SK-N-SH treated with all-trans-retinoic acid at 6 μM for 48 hours (cell line): Measurements from ENCODE around the gene RIN3.

Experiments
- BACH2 ChIP-seq: fragments of 250-450 bp; sonication (Bioruptor Pico); IDR thresholded peaks from 2 replicates; pipeline ENCODE4 v1.9.0; 2021; ENCODE audit warnings: mild to moderate bottlenecking, borderline replicate concordance
- CREB5 ChIP-seq: fragments of 250-450 bp; sonication (Bioruptor Pico); IDR thresholded peaks from 2 replicates; pipeline ENCODE4 v1.5.1; 2020; ENCODE audit warnings: low read depth, mild to moderate bottlenecking, moderate library complexity
- ESRRG ChIP-seq: fragments of 250-450 bp; sonication (Bioruptor Pico); IDR thresholded peaks from 2 replicates; pipeline ENCODE4 v1.6.1; 2021; ENCODE audit warnings: mild to moderate bottlenecking
- ISL1 ChIP-seq: fragments of 250-450 bp; sonication (Bioruptor Pico); IDR thresholded peaks from 2 replicates; pipeline ENCODE4 v2.1.2; 2022; ENCODE audit warnings: mild to moderate bottlenecking, moderate library complexity
- RARB ChIP-seq: fragments of 250-450 bp; sonication (Bioruptor Pico); IDR thresholded peaks from 2 replicates; pipeline ENCODE4 v1.8.0; 2021; ENCODE audit warnings: mild to moderate bottlenecking, moderate library complexity
- TOX ChIP-seq: fragments of 250-450 bp; sonication (Bioruptor Pico); IDR thresholded peaks from 2 replicates; pipeline ENCODE4 v1.8.0; 2021; ENCODE audit warnings: mild to moderate bottlenecking, moderate library complexity, borderline replicate concordance
- ZFP3 ChIP-seq: fragments of 250-450 bp; sonication (Bioruptor Pico); IDR thresholded peaks from 2 replicates; pipeline ENCODE4 v1.5.0; 2020; ENCODE audit warnings: mild to moderate bottlenecking, moderate library complexity
- ZFP30 ChIP-seq: fragments of 450-650 bp; formaldehyde crosslinking; IDR thresholded peaks from 2 replicates; pipeline ENCODE4 v1.5.0; 2022; ENCODE audit warnings: mild to moderate bottlenecking, moderate library complexity
- ZNF70 ChIP-seq: fragments of 450-650 bp; formaldehyde crosslinking; IDR thresholded peaks from 2 replicates; pipeline ENCODE4 v1.5.0; 2020; ENCODE audit warnings: mild to moderate bottlenecking, moderate library complexity
- TF ChIP-seq, protein P1 (sequence below): fragments of 250-450 bp; sonication (Bioruptor Pico); IDR thresholded peaks from 2 replicates; pipeline ENCODE4 v1.8.0; 2021; ENCODE audit warnings: low read depth, mild to moderate bottlenecking, moderate library complexity, borderline replicate concordance
- TF ChIP-seq, protein P2 (sequence below): fragments of 250-450 bp; sonication (Bioruptor Pico); IDR thresholded peaks from 2 replicates; pipeline ENCODE4 v1.8.0; 2020; ENCODE audit warnings: mild to moderate bottlenecking, moderate library complexity, borderline replicate concordance

DNA sequence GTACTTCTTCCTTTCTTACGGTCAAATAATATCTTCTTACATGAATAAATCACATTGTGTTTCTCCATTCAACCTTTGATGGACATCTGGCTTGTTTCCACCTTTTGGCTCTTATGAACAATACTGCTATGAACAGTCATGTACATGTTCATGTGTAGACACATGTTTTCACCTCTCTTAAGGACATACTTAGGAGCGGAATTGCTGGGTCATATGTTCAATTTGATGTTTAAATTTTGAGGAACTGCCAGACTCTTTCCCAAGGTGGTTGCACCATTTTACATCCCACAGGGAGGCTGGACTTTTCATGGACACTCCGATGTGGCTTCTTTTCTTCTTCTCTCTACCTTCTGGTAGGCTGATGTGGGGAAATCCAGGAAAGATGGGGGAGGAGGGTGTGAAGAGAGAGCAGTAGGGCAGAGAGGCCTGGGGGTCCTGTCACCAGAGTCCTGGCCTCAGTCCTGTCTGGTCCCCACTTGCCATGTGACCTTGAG lies 218.1 kb downstream of the RIN3 start:
- no peak for TF ChIP-seq ESRRG
- TF ChIP-seq, protein P1, sequence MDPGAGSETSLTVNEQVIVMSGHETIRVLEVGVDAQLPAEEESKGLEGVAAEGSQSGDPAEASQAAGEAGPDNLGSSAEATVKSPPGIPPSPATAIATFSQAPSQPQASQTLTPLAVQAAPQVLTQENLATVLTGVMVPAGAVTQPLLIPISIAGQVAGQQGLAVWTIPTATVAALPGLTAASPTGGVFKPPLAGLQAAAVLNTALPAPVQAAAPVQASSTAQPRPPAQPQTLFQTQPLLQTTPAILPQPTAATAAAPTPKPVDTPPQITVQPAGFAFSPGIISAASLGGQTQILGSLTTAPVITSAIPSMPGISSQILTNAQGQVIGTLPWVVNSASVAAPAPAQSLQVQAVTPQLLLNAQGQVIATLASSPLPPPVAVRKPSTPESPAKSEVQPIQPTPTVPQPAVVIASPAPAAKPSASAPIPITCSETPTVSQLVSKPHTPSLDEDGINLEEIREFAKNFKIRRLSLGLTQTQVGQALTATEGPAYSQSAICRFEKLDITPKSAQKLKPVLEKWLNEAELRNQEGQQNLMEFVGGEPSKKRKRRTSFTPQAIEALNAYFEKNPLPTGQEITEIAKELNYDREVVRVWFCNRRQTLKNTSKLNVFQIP (CRISPR knock-in tag) = no peak
- no peak for TF ChIP-seq ZNF70 (CRISPR knock-in tag)
- TF ChIP-seq, protein P2, sequence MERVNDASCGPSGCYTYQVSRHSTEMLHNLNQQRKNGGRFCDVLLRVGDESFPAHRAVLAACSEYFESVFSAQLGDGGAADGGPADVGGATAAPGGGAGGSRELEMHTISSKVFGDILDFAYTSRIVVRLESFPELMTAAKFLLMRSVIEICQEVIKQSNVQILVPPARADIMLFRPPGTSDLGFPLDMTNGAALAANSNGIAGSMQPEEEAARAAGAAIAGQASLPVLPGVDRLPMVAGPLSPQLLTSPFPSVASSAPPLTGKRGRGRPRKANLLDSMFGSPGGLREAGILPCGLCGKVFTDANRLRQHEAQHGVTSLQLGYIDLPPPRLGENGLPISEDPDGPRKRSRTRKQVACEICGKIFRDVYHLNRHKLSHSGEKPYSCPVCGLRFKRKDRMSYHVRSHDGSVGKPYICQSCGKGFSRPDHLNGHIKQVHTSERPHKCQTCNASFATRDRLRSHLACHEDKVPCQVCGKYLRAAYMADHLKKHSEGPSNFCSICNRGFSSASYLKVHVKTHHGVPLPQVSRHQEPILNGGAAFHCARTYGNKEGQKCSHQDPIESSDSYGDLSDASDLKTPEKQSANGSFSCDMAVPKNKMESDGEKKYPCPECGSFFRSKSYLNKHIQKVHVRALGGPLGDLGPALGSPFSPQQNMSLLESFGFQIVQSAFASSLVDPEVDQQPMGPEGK = no peak
- no peak for TF ChIP-seq ZFP30 (CRISPR knock-in tag)
- no peak for TF ChIP-seq CREB5 (CRISPR knock-in tag)
- TF ChIP-seq RARB (CRISPR knock-in tag) = no peak
- TF ChIP-seq TOX (CRISPR knock-in tag) = no peak
- TF ChIP-seq BACH2 (CRISPR knock-in tag) = no peak
- no peak for TF ChIP-seq ISL1 (CRISPR knock-in tag)
- no peak for TF ChIP-seq ZFP3 (CRISPR knock-in tag)
